Measurements from ENCODE around the gene FRMD4B.
"Not testable (repeated sequence)": the region's sequence is repeated elsewhere in the genome, so short reads cannot be mapped to it uniquely, and the experiment has no call there.

Gene FRMD4B

DNA sequence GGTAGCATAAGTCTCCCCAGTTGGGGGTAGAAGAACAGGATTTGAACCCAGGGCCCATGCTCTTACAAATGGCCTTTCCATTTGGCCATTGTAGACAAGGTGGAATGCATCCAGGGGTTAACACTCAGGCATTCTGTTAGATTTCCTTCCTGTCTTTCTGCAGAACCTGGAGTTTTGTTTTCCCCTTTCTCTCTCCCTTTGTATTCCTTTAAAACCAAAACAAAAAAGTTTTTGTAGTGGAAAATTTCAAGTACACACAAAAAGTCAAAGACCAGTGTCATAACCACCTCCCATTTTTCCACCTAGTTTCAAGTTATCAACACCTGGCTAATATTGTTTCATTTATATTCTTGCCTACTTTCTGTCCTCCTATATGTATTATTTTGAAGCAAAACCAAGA lies 26.0 kb downstream of the FRMD4B start:
- DNase-seq, result no peak

- no peak for DNase-seq
Measured at GRCh38 chr3:69359339-69359893, 26.5 kb downstream of the FRMD4B start.

- no peak for DNase-seq
Measured at GRCh38 chr3:69357196-69357595, 28.7 kb downstream of the FRMD4B start.

GRCh38 chr3:69354948-69355347 lies 30.9 kb downstream of the FRMD4B start:
- DNase-seq, result no peak

- DNase-seq, result peak in 1 of 2 donors; percentile 33
Measured at GRCh38 chr3:69353503-69353902, 32.4 kb downstream of the FRMD4B start.

GRCh38 chr3:69353088-69353478 lies 32.8 kb downstream of the FRMD4B start:
- DNase-seq, result no peak

- no peak for DNase-seq
Measured at GRCh38 chr3:69352305-69353087, 33.4 kb downstream of the FRMD4B start.

DNA sequence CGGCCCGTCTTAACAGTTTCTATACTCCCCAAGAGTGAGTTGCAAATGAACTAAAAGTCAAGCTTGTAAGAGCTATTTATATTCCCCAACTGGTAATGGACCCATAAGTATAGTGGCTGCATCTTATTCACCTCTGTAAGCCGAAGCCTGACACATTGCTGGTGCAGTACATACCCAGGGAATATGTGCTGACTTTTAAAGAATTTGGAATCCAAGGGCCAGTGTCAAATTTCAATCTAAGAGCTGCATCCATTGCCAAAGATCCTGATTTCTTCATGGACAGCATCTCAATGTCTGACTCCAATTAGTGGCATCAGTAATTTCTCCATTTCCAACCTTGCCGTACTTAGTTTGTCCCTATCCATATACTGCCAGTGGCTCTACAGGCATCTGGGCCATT lies 42.0 kb downstream of the FRMD4B start:
- DNase-seq, result no peak

DNA sequence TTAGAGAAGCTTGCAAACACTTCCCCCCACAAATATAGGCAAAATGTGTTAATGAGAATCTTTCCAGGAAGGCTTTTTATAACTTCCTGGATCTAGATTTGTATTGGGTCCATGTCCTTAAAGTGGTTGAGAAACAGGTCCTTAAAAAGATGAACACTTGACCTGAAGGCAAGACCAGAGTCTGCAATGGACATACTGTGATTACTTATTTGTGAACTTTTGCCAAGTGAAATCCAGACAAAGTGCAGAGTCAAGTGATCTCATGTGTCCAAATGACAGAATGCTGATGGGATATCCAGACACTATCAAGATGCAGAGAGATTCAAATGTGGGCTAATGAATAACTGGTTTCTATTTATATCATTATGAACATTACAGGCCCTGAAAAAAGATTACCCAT lies 43.8 kb downstream of the FRMD4B start:
- no peak for DNase-seq

DNA sequence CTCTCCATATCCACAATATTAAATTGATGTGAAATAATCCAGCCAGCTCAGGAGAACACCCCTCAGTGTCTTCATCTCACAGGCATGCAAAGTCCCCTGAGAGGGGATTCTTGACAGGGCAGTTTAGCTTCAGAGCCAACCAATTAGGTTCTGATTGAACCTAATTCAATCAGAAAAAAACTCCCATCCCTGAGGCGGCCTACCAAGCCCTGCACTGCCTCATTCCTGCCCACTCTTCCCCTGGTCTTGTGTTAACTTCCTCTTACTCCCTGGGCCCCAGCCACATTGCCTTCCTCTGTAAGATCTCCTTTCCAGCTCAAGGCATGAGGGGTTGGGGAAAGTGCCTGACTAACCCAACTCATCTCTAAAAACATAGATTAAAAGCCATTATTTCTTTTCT lies 46.1 kb downstream of the FRMD4B start:
- DNase-seq, result peak in 1 of 2 donors; percentile 19

GRCh38 chr3:69338911-69339310 lies 47.0 kb downstream of the FRMD4B start:
- DNase-seq, result no peak

GRCh38 chr3:69332934-69333333 lies 53.0 kb downstream of the FRMD4B start:
- no peak for DNase-seq

DNA sequence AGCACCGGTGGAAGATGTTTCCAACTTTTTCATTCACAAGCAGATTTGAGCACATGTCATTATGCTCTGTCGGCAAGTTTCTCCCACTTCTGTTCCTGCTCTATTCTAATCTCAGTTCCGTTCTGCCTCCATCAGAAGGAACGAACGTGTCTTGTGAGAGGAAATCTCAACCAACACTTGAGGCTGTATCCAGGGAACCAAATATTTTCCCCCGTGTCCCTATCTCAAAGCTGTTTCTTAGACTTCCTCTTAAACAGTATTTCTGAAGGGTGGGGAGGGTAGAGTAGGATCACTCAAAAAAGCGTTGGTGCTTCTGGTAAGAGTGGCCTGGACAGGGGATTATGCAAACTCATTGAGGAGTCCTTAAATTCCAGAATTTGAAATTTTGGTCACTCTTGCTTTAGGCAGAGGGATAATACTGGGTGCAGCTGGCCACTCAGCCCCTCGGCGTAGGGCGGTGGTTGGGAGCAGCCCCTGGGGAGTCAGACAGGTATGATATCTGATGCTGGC lies 54.9 kb downstream of the FRMD4B start:
- DNase-seq, result peak in 1 of 2 donors; percentile 4

DNA sequence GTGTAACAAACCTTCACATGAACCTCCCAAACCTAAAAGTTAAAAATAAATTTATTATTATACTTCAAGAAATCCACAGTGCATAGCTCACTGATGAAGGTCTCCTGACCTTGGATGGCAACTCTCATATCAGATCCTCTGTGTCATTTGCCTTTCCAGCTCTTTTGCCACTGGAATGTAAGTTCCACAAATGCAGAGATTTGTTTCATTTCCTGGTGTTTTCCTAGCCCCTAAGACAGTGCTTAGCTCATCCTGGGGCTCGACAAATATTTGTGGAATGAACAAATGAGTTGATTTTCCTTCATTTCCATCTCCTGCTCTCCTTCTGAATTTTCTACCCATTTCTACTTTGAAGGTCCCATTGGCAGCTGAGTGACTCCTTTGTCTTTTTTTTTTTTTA lies 56.0 kb downstream of the FRMD4B start:
- DNase-seq, result no peak

GRCh38 chr3:69328963-69329302 lies 57.0 kb downstream of the FRMD4B start:
- DNase-seq, result no peak

- DNase-seq, result peak; percentile 36 to 46
Measured at GRCh38 chr3:69328103-69328962, 57.6 kb downstream of the FRMD4B start.

DNA sequence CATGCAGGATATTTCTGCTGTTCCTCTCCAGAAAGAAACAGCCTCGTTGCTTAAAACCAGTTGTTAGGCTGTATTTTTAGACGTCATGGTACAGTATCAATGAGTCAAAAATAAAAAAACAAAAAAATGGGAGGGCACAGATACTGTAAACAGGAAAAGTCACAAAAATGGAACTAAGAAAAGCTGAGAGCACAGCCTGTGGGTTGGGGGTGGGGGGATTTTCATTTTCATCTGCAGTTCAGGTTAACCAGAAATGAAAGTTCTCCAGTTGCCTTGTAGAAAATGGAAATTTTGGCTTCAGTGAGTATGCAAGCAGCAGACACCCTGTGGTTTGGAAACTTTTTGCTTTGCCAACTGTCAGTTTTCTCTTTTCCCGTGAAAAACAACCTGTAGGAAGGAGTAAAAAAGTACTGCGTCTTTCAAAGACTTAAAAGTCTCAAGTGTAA lies 59.0 kb downstream of the FRMD4B start:
- peak; percentile 21 to 61 for DNase-seq

DNA sequence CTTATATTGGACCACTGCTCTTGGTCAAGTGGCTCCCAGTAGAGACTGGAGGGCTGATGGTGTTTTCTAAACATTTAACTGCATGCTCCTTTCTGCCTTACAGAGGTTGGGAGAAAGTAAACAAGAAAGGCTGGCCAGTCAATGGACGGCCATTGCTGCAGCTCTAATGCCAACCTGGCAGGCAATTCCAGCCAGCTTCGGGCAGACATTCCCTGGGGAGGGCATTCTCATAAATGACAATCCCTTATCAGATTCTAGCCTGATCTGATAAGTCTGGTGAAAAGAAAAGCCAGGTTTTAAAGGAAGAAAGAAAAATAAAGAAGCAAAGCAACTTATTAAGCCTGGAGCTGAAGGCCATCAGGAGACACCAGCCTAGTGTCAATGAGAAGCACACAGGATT lies 60.7 kb downstream of the FRMD4B start:
- DNase-seq, result no peak

DNA sequence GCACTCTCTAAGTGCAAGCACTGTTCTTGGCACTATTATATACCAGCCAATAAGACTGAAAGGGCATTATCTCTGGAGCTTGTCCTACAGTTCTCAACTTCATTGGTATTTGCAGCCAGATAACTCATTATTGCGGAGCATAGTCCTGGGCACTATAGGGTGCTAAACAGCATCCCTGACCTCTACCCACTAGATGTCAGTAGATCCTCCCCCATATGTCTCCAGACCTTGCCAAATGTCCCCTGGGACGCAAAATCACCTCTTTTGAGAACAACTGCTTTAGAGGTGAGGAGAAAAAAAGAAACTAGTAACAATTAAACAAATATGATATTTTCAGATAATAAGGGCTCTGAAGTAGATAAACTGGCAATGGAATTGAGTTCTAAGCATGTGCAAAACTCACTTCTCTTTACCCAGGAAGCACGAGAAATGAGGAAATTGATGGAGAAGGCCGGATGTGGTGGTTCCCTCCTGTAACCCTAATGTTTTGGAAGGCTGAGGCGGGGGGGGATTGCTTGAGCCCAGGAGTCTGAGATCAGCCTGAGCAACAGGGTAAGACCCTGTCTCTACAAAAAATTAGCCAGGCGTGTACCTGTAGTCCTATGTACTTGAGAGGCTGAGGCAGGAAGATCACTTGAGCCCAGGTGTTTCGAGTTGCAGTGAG lies 61.4 kb downstream of the FRMD4B start:
- DNase-seq, result peak in 1 of 2 donors; percentile 4

DNA sequence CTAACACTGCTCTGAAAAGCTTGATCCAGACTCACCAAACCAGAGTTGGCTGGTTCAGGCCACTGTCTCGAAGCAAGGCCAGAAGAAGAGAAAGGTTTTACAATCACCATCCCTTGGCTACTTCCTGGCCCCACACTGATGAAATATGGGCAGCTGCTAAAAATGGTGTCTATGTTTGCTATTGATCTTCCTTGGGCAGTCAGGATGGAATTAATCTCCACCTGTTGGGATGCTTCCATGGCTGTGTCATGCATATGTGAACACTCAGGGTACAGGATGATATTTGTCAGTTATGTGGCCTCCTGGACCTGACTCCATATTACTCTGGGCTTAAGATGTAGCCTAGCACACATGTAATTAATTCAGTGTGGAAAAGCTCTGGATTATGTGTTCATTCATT lies 61.9 kb downstream of the FRMD4B start:
- no peak for DNase-seq

DNA sequence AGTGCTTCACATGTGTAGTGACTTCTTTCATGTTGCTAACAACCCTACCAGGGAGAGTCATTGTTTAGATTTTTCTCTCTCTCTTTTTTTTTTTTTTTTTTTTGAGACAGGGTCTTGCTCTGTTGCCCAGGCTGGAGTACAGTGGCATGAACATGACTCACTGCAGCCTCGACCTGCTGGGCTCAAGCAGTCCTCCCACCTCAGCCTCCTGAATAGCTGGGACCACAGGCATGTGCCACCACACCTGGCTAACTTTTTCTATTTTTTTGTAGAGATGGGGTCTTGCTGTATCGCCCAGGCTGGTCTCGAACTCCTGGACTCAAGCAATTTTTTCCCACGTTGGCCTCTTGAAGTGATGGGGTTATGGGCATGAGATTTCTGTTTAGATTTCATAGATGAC lies 63.4 kb downstream of the FRMD4B start:
- not testable (repeated sequence) for DNase-seq

DNA sequence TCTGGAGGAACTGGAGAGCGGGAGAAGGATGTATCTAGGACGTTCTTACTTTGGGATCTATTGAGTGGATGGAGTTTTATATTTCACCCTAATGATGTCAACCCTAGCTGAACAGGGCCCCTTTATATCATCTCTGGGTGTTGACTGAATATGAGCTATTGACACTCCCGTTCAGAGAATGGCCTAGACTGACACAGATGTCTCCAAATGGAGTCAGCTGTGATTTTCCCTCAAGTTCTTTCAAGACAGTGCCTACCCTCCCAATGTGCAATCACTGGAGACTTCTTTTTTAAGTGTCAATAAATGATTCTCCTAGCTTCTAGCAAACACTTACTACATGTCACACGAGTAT lies 63.8 kb downstream of the FRMD4B start:
- no peak for DNase-seq
